22Rv1 (cell line): ENCODE data around the gene CPNE2.

Experiments
- CTCF ChIP-seq: fragments of 450-650 bp; IDR thresholded peaks from 2 replicates; pipeline ENCODE4 v1.5.1; 2017; ENCODE audit warnings: mild to moderate bottlenecking
- ZFX ChIP-seq: fragments of 450-650 bp; IDR thresholded peaks from 2 replicates; pipeline ENCODE4 v1.6.1; 2017; ENCODE audit warnings: antibody characterized with exemption, borderline replicate concordance

DNA sequence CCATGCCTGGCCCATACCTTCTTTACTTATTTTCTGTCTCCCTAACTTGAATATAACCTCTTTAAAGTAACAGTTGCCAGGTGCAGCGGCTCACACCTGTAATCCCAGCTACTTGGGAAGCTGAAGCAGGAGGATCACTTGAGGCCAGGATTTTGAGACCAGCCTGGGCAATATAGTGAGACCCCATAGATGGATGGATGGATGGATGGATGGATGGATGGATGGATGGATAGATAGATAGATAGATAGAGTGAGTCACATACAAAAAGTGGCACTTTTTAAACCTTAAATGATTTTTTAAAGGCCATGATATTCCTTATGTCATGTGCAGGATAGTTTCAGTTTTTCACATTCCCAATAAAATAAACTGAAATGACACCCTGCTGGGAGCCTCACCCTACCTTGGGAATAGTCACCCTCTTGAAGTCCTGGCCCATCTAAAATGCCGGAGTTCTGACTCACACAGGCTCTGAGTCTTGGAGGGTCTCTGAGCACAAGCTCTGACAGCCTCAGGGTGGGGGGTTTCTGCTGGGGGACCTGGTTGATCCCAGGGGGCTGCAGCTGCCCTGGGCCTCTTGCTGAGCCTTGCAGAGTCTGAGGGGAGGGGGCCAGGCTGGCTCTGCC is 26.2 kb downstream of the CPNE2 start:
- TF ChIP-seq CTCF (no peak), ZFX (no peak)
